Naive thymus-derived CD4-positive, alpha-beta T cell (primary cell): Measurements from ENCODE around the gene BCAS3. TPM values are rescaled to one million over a fixed set of nuclear protein-coding genes. Genes with fewer than 3 reads are reported as not detected.

Source experiments
- ATAC-seq: fragments of 150-1000 bp; cut with Tn5 transposase; 2 replicates; pipeline ENCODE4 v1.10.0; 2021; ENCODE audit warnings: mild to moderate bottlenecking, moderate library complexity
- CTCF ChIA-PET: fragments of 350-600 bp; sonication (Branson Sonifier 250); formaldehyde crosslinking; loops from one replicate; lab custom pipeline; 2021; ENCODE audit warnings: antibody characterized with exemption; lab: Charles Lee
- POLR2A ChIA-PET: fragments of 350-600 bp; sonication (Branson Sonifier 250); formaldehyde crosslinking; loops from one replicate; lab custom pipeline; 2021; ENCODE audit warnings: antibody characterized with exemption, inconsistent platforms; lab: Charles Lee
- DNase-seq, 9 donors: peaks; one replicate each; pipeline versions ENCODE4 v3.0.0 to v3.0.0-alpha.2; 2020 to 2022; ENCODE audit warnings: mixed read lengths in 1 of 9
- H3K27ac ChIP-seq: one replicate; pipeline ENCODE4 v1.7.0; 2013; ENCODE audit warnings: mild to moderate bottlenecking, low read depth, low read length, moderate library complexity
- H3K27me3 ChIP-seq, 2 donors: one replicate each; pipeline ENCODE4 v1.7.0; 2013; ENCODE audit warnings: low read length in 2 of 2, mild to moderate bottlenecking in 2 of 2, moderate library complexity in 2 of 2; ENCODE audit not compliant: control insufficient read depth in 2 of 2, insufficient read depth in 2 of 2
- H3K36me3 ChIP-seq, 3 experiments: 1 replicate in 2 of 3; 2 replicates in 1 of 3; pipeline ENCODE4 v1.7.0; 2013; ENCODE audit warnings: low read length in 3 of 3, mild to moderate bottlenecking in 3 of 3, moderate library complexity in 1 of 3; ENCODE audit not compliant: insufficient read depth in 3 of 3, control insufficient read depth in 2 of 3
- H3K4me1 ChIP-seq, 2 donors: one replicate each; pipeline ENCODE4 v1.7.0; 2013; ENCODE audit warnings: low read length in 2 of 2, mild to moderate bottlenecking in 2 of 2, moderate library complexity in 1 of 2; ENCODE audit not compliant: control insufficient read depth in 2 of 2, insufficient read depth in 2 of 2
- H3K4me3 ChIP-seq: 2 replicates; pipeline ENCODE4 v1.7.0; 2013; ENCODE audit warnings: mild to moderate bottlenecking, low read length
- H3K9me3 ChIP-seq, 3 experiments: 1 replicate in 2 of 3; 2 replicates in 1 of 3; pipeline ENCODE4 v1.7.0; 2013; ENCODE audit warnings: low read length in 3 of 3; ENCODE audit not compliant: control insufficient read depth in 2 of 3
- H3K27ac Mint-ChIP-seq, 9 donors: one replicate each; pipeline ENCODE4 v1.8.0; 2020 to 2022; ENCODE audit warnings: mixed read lengths in 9 of 9, mild to moderate bottlenecking in 8 of 9, moderate library complexity in 5 of 9, inconsistent platforms in 2 of 9
- H3K27me3 Mint-ChIP-seq, 5 donors: one replicate each; pipeline ENCODE4 v1.8.0; 2021 to 2022; ENCODE audit warnings: mixed read lengths in 5 of 5, mild to moderate bottlenecking in 1 of 5
- H3K36me3 Mint-ChIP-seq, 5 donors: one replicate each; pipeline ENCODE4 v1.8.0; 2020 to 2022; ENCODE audit warnings: mixed read lengths in 5 of 5, mild to moderate bottlenecking in 3 of 5, inconsistent platforms in 1 of 5
- H3K4me1 Mint-ChIP-seq, 7 donors: one replicate each; pipeline ENCODE4 v1.8.0; 2020 to 2022; ENCODE audit warnings: mixed read lengths in 7 of 7, mild to moderate bottlenecking in 3 of 7, inconsistent platforms in 1 of 7
- H3K4me3 Mint-ChIP-seq, 10 donors: one replicate each; pipeline ENCODE4 v1.8.0; 2020 to 2022; ENCODE audit warnings: mild to moderate bottlenecking in 10 of 10, mixed read lengths in 10 of 10, moderate library complexity in 6 of 10, inconsistent platforms in 2 of 10
- H3K9me3 Mint-ChIP-seq, 11 donors: one replicate each; pipeline ENCODE4 v1.8.0; 2020 to 2022; ENCODE audit warnings: mixed read lengths in 11 of 11, mild to moderate bottlenecking in 4 of 11, inconsistent platforms in 1 of 11, moderate library complexity in 1 of 11
- intact Hi-C, 2 donors: fragments of 100-400 bp; cut with micrococcal nuclease; formaldehyde crosslinking; loops; one replicate each; pipeline ENCODE4 v1.15.1; 2023
- polyA plus RNA-seq, 2 donors: library from polyadenylated mRNA; unstranded; fragments of 300-500 nt; fragmentation: Illumina TruSeq; gene quantifications; one replicate each; pipeline ENCODE4 v1.2.3, GENCODE V29; 2021
- total RNA-seq, 6 experiments: library from RNA in 5 of 6; stranded (reverse) in 5 of 6; gene quantifications; 1 replicate in 5 of 6; 2 replicates in 1 of 6; pipeline ENCODE4 v1.2.3 and lab custom pipeline; 2021 to 2026

BCAS3 gene
- total and polyA plus RNA-seq, 7 experiments from 2014 or later, result 18.4 to 57.8 (median 37.5) TPM

- POLR2A ChIA-PET, result no interaction called here
Observed at GRCh38 chr17:61261001-61261637, 583.5 kb downstream of the BCAS3 start.

GRCh38 chr17:61265397-61265796 is 587.7 kb downstream of the BCAS3 start:
- Histone ChIP-seq H3K9me3 (no peaks in the 10 kb centered on the region), H3K4me1 (no peaks in the 10 kb centered on the region), H3K4me3 (no peak overlapping the region), H3K36me3 (no peaks in the 10 kb centered on the region), H3K27ac (no peak overlapping the region), H3K27me3 (no peaks in the 10 kb centered on the region)
- H3K4me1 Mint-ChIP-seq, result no peaks in the 10 kb centered on the region
- no peak overlapping the region for H3K27ac Mint-ChIP-seq
- CTCF ChIA-PET, result interaction anchor here (1.2 kb wide), 1 partner anchor 163 kb away, joined by 4 read pairs; no protein-coding TSS in a partner anchor
- POLR2A ChIA-PET, result no interaction called here
- H3K36me3 Mint-ChIP-seq, result peaks cover 0 to 4% (median 2%) of the 10 kb centered on the region in 5 donors
- ATAC-seq (no peak), DNase-seq (no peak)
- no peaks in the 10 kb centered on the region for H3K9me3 Mint-ChIP-seq
- H3K4me3 Mint-ChIP-seq, result no peak overlapping the region
- intact Hi-C loops, result no loop called here
- H3K27me3 Mint-ChIP-seq, result peaks cover 0 to 2% (median 0%) of the 10 kb centered on the region in 5 donors

More at GRCh38 chr17:61261001-61261637, 583.5 kb downstream of the BCAS3 start:
- H3K4me3 Mint-ChIP-seq, result no peak overlapping the region
- no peak overlapping the region for H3K27ac ChIP-seq
- CTCF ChIA-PET, result interaction anchor here (0.9 kb wide), 1 partner anchor 15 kb away, joined by 3 read pairs; no protein-coding TSS in a partner anchor
- H3K9me3 ChIP-seq, result no peaks in the 10 kb centered on the region
- H3K27me3 Mint-ChIP-seq, result no peaks in the 10 kb centered on the region
- H3K4me3 ChIP-seq, result no peak overlapping the region
- no peaks in the 10 kb centered on the region for H3K27me3 ChIP-seq
- H3K4me1 Mint-ChIP-seq, result peaks cover 0 to 3% (median 0%) of the 10 kb centered on the region in 7 donors
- no peak overlapping the region for H3K27ac Mint-ChIP-seq
- no peaks in the 10 kb centered on the region for H3K4me1 ChIP-seq
- DNase-seq (no peak), ATAC-seq (no peak)
- intact Hi-C loops, result no loop called here
- H3K9me3 Mint-ChIP-seq, result no peaks in the 10 kb centered on the region
- H3K36me3 ChIP-seq, result no peaks in the 10 kb centered on the region
- H3K36me3 Mint-ChIP-seq, result peaks cover 0 to 2% (median 0%) of the 10 kb centered on the region in 5 donors

- POLR2A ChIA-PET, result no interaction called here
Observed at GRCh38 chr17:61267847-61268246, 590.2 kb downstream of the BCAS3 start.

GRCh38 chr17:61275395-61275794 is 597.7 kb downstream of the BCAS3 start:
- ATAC-seq, result no peak
- no peaks in the 10 kb centered on the region for H3K36me3 ChIP-seq
- CTCF ChIA-PET, result no interaction called here
- H3K27me3 Mint-ChIP-seq, result no peaks in the 10 kb centered on the region
- no peak for DNase-seq
- H3K4me1 Mint-ChIP-seq, result peaks cover 0 to 13% (median 4%) of the 10 kb centered on the region in 7 donors
- no peaks in the 10 kb centered on the region for H3K27me3 ChIP-seq
- H3K9me3 ChIP-seq, result no peaks in the 10 kb centered on the region
- peaks cover 0 to 30% (median 10%) of the 10 kb centered on the region in 5 donors for H3K36me3 Mint-ChIP-seq
- H3K27ac ChIP-seq, result no peak overlapping the region
- POLR2A ChIA-PET, result no interaction called here
- intact Hi-C loops, result no loop called here
- no peak overlapping the region for H3K27ac Mint-ChIP-seq
- no peak overlapping the region for H3K4me3 Mint-ChIP-seq
- no peaks in the 10 kb centered on the region for H3K4me1 ChIP-seq
- H3K4me3 ChIP-seq, result no peak overlapping the region
- no peaks in the 10 kb centered on the region for H3K9me3 Mint-ChIP-seq

More at GRCh38 chr17:61267847-61268246, 590.2 kb downstream of the BCAS3 start:
- Histone ChIP-seq H3K4me1 (no peaks in the 10 kb centered on the region), H3K27ac (no peak overlapping the region), H3K27me3 (no peaks in the 10 kb centered on the region), H3K36me3 (no peaks in the 10 kb centered on the region), H3K4me3 (no peak overlapping the region), H3K9me3 (no peaks in the 10 kb centered on the region)
- H3K27me3 Mint-ChIP-seq, result peaks cover 0 to 2% (median 0%) of the 10 kb centered on the region in 5 donors
- peaks cover 0 to 10% (median 4%) of the 10 kb centered on the region in 5 donors for H3K36me3 Mint-ChIP-seq
- H3K9me3 Mint-ChIP-seq, result no peaks in the 10 kb centered on the region
- H3K4me1 Mint-ChIP-seq, result peaks cover 0 to 4% (median 0%) of the 10 kb centered on the region in 7 donors
- ATAC-seq, result no peak
- DNase-seq, result no peak
- intact Hi-C loops, result no loop called here
- CTCF ChIA-PET, result no interaction called here
- no peak overlapping the region for H3K4me3 Mint-ChIP-seq
- H3K27ac Mint-ChIP-seq, result no peak overlapping the region

- H3K4me1 ChIP-seq, result no peaks in the 10 kb centered on the region
- ChIA-PET POLR2A (no interaction called here), CTCF (interaction anchor here (0.8 kb wide), 1 partner anchor 15 kb away, joined by 3 read pairs; no protein-coding TSS in a partner anchor)
- H3K9me3 ChIP-seq, result no peaks in the 10 kb centered on the region
- H3K36me3 ChIP-seq, result no peaks in the 10 kb centered on the region
- H3K27me3 Mint-ChIP-seq, result no peaks in the 10 kb centered on the region
- ATAC-seq (no peak), DNase-seq (no peak)
- H3K27ac Mint-ChIP-seq, result no peak overlapping the region
- intact Hi-C loops, result no loop called here
- no peak overlapping the region for H3K27ac ChIP-seq
- peaks cover 0 to 28% (median 10%) of the 10 kb centered on the region in 5 donors for H3K36me3 Mint-ChIP-seq
- H3K4me3 ChIP-seq, result no peak overlapping the region
- no peak overlapping the region for H3K4me3 Mint-ChIP-seq
- no peaks in the 10 kb centered on the region for H3K27me3 ChIP-seq
- H3K4me1 Mint-ChIP-seq, result peaks cover 0 to 17% (median 4%) of the 10 kb centered on the region in 7 donors
- H3K9me3 Mint-ChIP-seq, result no peaks in the 10 kb centered on the region
Observed at GRCh38 chr17:61276806-61277205, 599.2 kb downstream of the BCAS3 start.

- Mint-ChIP-seq H3K27ac (peak overlapping the region in 1 of 9 donors; percentile 46), H3K4me1 (peaks cover 0 to 22% (median 4%) of the 10 kb centered on the region in 7 donors), H3K9me3 (peaks cover 0 to 2% (median 0%) of the 10 kb centered on the region in 11 donors), H3K27me3 (no peaks in the 10 kb centered on the region), H3K4me3 (no peak overlapping the region), H3K36me3 (peaks cover 0 to 29% (median 19%) of the 10 kb centered on the region in 5 donors)
- intact Hi-C loops, result no loop called here
- no peaks in the 10 kb centered on the region for H3K27me3 ChIP-seq
- no peak overlapping the region for H3K27ac ChIP-seq
- H3K4me1 ChIP-seq, result no peaks in the 10 kb centered on the region
- ATAC-seq, result no peak
- no peak overlapping the region for H3K4me3 ChIP-seq
- DNase-seq, result no peak
- CTCF ChIA-PET, result no interaction called here
- POLR2A ChIA-PET, result no interaction called here
- H3K9me3 ChIP-seq, result no peaks in the 10 kb centered on the region
- H3K36me3 ChIP-seq, result no peaks in the 10 kb centered on the region
Observed at GRCh38 chr17:61279476-61280145, 602.0 kb downstream of the BCAS3 start.
